ENCODE results near the gene EIF4G2.

- TF ChIP-seq SIN3A (IDR thresholded peaks at IDR 0.05; ENCODE audit: borderline replicate concordance, insufficient read depth, low read length) (no peak), TAF1 (IDR thresholded peaks at IDR 0.05; ENCODE audit: borderline replicate concordance, insufficient read depth, low read length) (no peak)
Measured at GRCh38 chr11:10780040-10780439, 28.7 kb downstream of the EIF4G2 start.

Data from PFSK-1 (cell line).